Measurements from ENCODE around the gene RPS27.
"Not testable (repeated sequence)": the region's sequence is repeated elsewhere in the genome, so short reads cannot be mapped to it uniquely, and the experiment has no call there.

The RPS27 gene

GRCh38 chr1:153987621-153988020 lies 2.9 kb upstream of the RPS27 start:
- DNase-seq, result no peak

- no peak for DNase-seq
These were observed 629 bp downstream of the RPS27 start for GRCh38 chr1:153991151-153991630.

GRCh38 chr1:153991806-153992205 lies 1.2 kb downstream of the RPS27 start:
- no peak for DNase-seq

GRCh38 chr1:153995202-153995601 lies 4.6 kb downstream of the RPS27 start:
- no peak for DNase-seq

- no peak for DNase-seq
These were observed 5.1 kb downstream of the RPS27 start for GRCh38 chr1:153995640-153996039.

- DNase-seq, result not testable (repeated sequence)
These were observed 6.3 kb downstream of the RPS27 start for GRCh38 chr1:153996882-153997281.

- DNase-seq, result no peak
These were observed 9.9 kb downstream of the RPS27 start for GRCh38 chr1:154000420-154000819.

GRCh38 chr1:154006136-154006535 lies 15.6 kb downstream of the RPS27 start:
- no peak for DNase-seq

- DNase-seq, result no peak
These were observed 21.6 kb downstream of the RPS27 start for GRCh38 chr1:154012129-154012528.

GRCh38 chr1:154012543-154012942 lies 22.0 kb downstream of the RPS27 start:
- DNase-seq, result not testable (repeated sequence)

- no peak for DNase-seq
These were observed 23.8 kb downstream of the RPS27 start for GRCh38 chr1:154014154-154014907.

GRCh38 chr1:154019269-154019668 lies 28.7 kb downstream of the RPS27 start:
- no peak for DNase-seq

GRCh38 chr1:154019940-154020339 lies 29.4 kb downstream of the RPS27 start:
- no peak for DNase-seq

GRCh38 chr1:154033697-154034096 lies 43.1 kb downstream of the RPS27 start:
- not testable (repeated sequence) for DNase-seq

Measured in NCI-H774 (cell line).